Measurements from ENCODE around the gene AKAP6.

AKAP6 gene

GRCh38 chr14:32682214-32682613, 353.1 kb downstream of the AKAP6 start:
- no peak for DNase-seq

- no peak for DNase-seq
These were observed 354.6 kb downstream of the AKAP6 start for GRCh38 chr14:32683679-32684078.

DNA sequence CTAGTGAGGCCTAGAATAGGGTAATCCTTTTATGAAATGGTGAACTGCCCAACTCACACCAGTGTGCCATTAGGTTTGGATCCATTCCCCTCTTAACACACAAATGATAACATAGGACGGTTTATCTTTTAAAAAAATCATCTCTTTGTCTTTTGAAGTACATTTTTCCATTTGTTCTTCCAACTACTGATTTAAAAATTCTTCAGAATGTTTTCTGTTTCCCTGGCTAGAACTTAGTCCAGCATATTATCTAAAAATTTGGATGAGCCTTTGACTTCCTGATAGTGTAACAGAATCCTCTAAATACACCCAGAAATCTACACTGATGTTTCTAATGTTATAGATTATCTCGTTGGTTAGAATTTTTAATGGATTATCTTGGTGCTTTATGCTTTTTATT, 359.8 kb downstream of the AKAP6 start:
- DNase-seq, result no peak

GRCh38 chr14:32692441-32692840, 363.3 kb downstream of the AKAP6 start:
- DNase-seq, result no peak

GRCh38 chr14:32693114-32693513, 364.0 kb downstream of the AKAP6 start:
- DNase-seq, result no peak

DNA sequence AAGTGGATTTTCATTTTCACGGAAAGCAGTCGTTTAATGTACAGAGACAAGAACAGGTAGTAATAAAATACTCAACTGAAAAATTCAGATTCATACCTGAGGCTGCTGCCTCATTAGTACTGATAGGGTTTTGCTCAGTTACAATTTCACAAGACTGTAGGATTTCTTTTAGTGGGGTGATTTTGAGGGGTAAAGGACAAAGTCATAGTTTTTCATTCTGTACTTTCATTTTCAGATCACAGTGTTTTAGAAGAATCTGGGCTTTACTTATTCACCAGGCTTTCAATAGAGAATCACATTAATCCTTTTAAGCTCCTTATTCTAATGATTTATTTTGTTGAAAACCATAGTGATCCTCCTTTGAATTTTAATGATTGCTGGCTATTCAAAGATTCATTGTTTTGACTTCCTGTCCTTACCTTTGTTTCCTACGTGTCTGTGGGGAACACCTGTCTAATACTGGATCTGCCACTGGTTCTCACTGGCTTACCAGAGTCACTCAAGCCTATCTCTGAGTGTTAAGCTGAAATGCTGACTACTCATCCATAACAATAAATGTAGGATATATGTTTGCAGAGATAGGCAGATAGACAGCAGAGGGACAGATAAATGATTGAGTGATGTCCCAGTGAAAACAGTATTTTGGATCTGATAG, 365.8 kb downstream of the AKAP6 start:
- no peak for DNase-seq

DNA sequence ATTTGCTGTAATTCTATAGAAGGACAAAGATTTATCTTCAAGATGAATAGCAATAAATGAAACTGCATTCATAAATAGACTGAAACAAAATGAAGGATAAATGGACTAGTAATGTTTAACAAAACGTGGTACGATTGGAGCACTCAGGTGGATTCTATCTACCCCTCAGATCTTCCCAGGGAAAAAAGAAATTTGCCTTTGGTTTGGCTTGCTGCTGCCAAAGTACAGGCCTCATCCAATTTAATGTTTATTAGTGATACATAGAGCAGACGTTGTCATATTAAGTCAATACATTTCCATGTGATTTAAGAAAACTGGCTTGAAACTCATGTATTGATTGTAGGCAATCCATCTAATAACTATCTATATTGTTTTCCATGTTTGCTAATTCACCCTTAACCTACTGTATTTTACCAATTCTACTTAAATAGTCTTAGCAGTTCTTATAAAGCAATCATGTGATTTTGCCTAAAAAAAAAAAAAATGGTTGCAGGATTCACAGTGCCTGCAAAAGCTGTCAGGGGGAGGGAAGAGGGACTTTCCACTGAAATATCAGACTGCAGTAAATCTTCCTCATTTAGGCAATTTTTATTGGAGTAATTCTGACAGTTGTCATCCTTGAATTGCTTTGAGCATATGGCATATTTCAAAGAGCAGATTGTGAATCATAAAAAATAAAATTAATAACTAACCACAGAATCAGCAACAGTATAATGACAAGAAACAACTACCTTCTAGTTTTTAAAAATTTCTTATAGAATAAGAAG, 367.4 kb downstream of the AKAP6 start:
- DNase-seq, result no peak

- DNase-seq, result no peak
These were observed 368.0 kb downstream of the AKAP6 start for GRCh38 chr14:32697114-32697513.

DNA sequence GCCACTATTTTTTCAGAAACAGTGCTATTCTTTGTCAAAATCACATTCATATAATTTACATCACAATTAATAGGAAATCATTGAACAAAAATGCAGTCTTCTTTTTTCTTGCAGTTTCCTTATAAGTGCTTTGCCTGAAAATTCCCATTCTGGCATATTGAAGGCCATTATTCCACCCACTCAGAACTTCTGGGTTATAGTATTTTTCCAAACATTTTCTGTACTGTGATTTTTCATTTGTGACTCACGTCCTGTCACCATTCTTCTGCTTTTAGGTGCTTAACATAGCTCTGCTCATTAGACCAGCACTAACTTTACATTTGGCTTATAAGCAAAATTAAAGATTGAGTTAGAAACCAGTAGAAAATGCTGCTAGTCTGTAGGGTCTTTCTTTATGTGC, 368.6 kb downstream of the AKAP6 start:
- DNase-seq, result no peak

DNA sequence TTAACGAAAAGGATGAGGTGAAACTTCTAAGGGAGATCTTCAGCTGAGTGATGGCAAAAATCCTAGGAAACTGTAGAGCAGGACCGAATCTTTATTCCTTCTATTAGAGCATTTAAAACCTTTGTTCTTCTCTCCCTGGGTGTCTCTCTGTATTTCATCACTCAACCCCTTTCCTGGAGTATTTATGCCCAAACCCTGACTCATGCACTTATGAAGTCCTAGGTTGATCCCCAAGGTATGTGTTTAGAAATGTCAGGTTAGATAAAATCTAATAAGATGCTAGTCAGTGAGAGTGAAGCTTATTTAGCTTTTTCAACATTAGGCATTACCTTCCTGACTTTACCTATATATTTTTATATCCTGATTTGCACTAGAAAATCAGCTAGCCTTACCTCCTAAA, 369.7 kb downstream of the AKAP6 start:
- no peak for DNase-seq

GRCh38 chr14:32701475-32701874, 372.4 kb downstream of the AKAP6 start:
- no peak for DNase-seq

GRCh38 chr14:32702088-32702487, 373.0 kb downstream of the AKAP6 start:
- DNase-seq, result no peak

GRCh38 chr14:32702562-32702961, 373.5 kb downstream of the AKAP6 start:
- DNase-seq, result no peak

DNA sequence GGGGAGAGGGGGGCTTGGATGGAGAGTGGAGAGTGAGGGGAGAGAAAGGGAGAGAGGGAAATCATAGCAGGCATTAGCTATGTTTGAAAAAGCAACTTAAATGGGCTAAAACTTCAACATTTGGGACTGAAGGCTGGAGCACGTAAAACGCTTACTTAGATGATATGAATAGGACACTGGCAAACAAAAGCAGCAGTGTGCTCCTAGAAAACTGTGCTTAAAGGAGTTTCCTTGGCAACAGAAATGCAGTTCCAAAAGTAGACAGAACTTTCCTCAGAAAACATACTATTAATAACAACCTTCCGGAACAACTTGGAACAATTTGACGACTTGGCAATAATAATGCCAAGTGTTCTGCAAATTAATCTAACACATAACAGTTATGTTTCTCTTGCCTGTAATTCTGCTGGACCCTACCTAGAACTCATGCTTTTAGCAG, 374.1 kb downstream of the AKAP6 start:
- no peak for DNase-seq

GRCh38 chr14:32706721-32707519, 377.8 kb downstream of the AKAP6 start:
- no peak for DNase-seq

- DNase-seq, result no peak
These were observed 378.8 kb downstream of the AKAP6 start for GRCh38 chr14:32707742-32708500.

- DNase-seq, result no peak
These were observed 379.9 kb downstream of the AKAP6 start for GRCh38 chr14:32709027-32709426.

- no peak for DNase-seq
These were observed 381.2 kb downstream of the AKAP6 start for GRCh38 chr14:32710231-32710671.

DNA sequence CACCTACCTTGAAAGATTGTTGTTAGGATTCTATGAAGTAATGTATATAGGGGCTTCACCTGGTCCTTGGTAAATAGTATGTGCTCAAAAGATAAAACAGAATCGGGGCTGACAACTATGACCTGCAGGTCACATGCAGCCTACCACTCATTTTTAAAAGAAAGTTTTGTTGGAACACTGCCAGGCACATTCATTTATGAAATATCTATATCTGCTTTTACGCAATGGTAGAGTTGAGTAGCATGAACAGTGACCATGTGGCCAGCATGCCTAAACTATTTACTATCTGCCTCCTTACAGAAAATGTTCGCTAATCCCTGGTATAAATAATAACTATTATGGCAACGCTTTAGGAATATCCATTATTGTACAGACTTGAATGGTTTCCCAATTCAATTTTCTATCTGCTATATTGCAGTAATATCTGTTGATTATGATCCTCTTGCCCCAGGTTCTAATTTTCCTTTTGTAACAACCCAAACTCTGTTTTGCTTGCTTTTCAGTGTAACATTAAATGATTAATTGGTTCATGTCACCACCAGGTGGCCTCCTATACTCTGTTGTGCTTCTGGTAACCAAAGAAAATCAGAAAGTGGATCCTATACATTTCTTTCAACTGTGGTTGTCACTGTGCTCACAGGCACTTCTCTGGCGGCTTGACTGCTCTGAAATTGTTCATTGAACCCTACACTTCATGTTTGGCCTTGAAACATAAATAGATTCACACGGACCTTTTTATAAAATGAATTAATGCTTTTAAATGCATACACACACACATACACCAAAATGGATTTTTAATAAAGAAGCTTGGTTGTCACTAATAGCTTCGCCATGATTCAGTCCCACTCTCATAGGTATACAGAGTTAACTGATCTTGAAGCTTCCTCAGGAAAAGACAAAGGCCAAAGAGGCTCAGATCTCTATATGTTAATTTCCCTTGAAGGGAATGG, 381.9 kb downstream of the AKAP6 start:
- peak in 1 of 2 experiments; percentile 36 for DNase-seq

DNA sequence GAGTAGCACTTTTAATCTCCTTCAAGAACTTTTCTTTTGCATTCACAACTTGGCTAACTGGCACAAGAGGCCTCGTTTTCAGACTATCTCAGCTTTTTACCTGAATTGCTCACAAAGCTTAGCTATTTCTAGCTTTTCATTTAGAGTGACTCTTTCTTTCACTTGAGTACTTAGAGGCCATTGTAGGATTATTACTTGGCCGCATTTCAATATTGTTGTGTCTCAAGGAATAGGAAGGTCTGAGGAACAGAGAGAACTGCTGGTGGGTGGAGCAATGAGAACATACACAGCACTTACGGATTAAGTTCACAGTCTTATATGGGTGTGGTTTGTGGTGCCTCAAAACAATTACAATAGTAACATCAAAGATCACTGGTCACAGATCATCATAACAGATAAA, 384.8 kb downstream of the AKAP6 start:
- no peak for DNase-seq

GRCh38 chr14:32719601-32720000, 390.5 kb downstream of the AKAP6 start:
- no peak for DNase-seq

DNA sequence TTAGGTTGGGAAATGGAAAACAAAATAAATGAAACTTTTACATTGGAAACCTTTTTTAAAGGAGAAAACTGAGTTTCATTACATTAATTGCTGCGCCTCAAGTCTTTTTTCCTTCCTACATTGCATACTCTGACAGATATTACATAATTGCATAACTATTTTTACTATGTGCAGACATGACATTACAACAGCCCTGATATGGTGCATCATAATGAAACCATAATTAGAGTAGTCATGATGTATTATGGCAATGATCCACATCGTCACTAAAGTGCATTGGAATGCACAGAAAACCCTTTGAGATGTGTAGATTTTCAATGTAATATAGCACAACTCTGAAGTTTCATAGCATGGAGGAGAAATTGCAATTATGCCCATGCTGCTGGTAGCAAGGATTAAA, 391.8 kb downstream of the AKAP6 start:
- no peak for DNase-seq
